ENCODE results near the gene LSM6.

LSM6 gene

DNA sequence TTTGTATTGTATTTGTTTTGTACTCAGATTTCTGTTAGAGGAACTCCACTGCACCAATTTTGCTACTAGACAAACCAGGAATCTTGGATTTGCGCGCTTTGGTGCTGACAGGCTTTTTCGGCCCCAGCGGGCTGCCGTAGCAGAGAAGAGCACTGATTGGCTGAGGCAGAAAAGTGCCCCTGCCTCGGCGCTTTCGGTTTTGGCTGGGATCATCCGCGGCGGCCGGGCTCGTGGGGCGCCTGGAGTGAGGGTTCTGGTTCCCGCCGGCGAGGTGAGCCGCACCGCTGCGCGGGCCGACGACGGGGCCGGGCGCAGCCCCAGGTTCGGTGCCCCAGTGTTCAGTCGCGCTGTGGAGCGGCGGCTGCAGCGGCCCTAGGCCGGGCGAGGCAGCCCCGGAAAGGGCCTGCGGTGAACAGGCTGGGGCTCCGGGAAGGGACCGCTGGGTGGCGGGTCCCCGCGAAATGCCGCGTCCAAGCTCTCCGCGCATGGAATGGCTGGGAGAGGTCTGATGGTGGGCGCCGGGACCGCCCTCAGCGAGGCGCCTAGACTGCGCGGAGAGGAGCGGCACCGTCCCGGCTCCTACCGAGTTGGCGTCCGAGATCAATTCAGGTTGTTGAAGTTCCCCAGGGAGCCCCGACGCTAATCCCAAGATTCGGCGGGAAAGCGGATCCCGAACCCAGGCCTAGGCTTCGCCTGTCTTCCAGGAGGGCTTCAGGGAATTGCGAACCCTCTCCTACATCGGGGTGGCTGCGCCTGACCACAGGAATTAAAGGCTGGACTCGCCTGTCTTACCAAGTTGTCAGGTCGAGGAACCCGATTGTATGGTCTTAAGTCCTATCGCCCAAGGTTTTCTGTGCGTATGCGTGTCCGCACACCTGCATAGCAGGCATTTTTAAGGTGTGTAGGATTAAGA, at the start of gene LSM6:
TSS of gene LSM6 (plus strand) at position 178 of the 913 bp plus-strand sequence. CDS start 7,204 bp downstream, outside the sequence.
- FAIRE-seq: no peak

- FAIRE-seq: no peak
These were observed 43.1 kb upstream of the LSM6 start for GRCh38 chr4:146132445-146132844.

DNA sequence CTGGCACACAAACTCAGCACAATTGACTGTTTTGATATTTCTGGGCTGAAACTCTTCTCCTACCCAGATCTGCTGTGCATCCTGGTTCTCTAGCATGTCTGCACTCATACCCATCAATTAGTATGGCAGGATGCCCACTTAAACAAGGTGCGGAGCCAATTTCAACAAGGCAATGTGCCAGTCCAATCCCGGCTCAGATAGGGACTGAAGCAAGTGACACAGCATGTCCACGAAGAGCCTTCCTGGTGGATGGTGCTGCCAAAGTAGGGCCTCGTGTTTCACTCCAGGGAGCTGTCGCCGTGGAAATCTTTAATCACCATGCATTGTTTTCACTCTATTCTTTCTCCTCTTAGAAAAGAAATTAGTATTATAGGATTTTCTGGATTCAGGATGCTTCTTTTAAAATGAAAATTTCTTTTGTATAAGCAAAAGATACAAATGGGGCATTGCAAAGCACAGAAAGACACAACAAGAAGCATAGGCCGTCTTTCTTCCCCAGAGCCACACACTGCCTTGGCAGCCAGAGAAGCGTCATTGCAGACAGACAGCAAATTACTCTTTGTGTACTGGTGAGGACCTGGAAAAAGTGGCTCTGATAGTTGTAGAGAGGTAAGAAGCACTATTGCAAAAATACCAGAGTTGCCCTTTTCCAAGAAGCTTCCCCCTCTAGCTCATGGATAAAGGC, 40.6 kb upstream of the LSM6 start:
- FAIRE-seq: no peak

DNA sequence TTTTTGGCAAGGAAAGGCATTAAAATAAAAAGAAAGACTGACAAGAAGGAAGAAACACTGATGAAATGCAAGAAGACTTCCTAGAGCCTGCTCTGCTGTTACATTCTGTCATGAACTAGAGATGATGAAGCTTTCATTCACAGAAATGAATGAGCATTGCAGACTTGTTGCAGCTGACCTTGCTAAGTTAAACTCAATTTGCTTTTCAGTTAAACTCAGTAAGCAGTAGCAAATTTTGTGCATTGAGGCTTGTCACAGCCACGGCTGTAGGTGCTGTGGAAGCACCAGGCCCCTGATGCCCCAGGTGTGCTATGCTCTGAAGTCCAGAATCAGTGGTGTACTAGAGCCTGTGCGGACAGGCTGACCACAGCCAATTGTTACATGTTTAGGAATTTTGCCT, 39.6 kb upstream of the LSM6 start:
- FAIRE-seq: no peak

GRCh38 chr4:146142768-146143167, 32.8 kb upstream of the LSM6 start:
- no peak for FAIRE-seq

DNA sequence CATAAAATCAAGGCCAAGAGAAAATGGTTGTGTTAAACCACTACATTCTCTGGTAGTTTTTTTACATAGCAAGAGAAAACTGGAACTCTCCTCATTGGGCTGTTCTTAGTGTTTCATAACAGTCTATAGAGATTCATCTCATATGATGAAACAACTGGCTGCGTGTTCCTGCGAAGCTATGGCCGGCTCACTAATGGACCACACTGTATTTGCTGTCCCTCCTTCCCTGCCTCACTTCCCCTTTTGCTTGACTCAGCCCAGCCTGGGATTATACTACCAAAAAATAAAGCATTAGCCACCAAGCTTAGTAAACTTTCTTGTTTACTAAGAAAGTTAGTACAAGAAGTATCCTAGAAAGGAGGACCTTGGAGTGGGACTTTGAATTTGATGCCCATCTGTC, 31.6 kb upstream of the LSM6 start:
- FAIRE-seq: no peak

DNA sequence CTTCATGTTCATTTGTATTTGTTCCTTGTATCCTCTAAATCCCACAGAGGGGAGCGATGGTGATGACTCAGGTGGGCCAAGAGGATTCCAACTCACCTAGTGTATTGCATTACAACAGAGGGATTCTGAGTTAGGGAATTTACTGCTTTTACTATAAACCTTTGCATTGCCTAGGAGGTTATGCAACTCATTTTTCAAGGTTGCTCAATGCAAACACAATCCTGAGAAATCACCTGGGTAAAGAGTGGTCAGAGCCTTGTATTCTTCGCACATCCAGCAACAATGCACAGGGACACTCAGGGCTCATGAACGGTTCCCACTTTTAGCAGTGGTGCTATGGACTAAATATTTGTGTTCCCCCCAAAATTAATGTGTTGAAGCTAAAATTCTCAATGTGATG, 28.6 kb upstream of the LSM6 start:
- no peak for FAIRE-seq

GRCh38 chr4:146148021-146148420, 27.5 kb upstream of the LSM6 start:
- FAIRE-seq: no peak

GRCh38 chr4:146154057-146154456, 21.5 kb upstream of the LSM6 start:
- FAIRE-seq: no peak

DNA sequence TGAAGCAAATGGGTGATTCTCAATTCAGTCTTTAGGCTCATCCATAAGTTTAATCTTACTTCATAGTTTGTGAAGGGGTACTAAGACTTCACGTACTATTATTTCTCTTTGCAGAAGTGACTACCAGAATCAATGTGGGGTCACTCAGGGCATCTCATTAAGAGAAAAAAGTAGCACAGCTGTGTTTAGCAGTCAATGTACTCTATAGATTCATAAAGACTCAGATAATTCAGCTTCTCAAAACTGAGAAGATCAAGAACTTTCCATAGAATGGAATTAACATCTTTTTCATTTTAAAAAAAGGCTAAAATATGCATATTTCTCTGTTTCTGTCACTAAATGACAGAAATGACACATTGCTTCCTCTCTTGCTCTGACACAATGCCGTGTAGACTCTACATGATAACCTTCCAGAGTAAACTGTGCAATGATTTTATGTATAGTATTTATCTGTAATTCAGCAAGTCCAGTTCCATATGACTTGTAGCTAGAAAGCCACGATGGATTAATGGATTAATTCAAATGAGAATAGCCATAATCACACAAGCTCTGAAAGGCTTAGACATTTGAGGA, 20.3 kb upstream of the LSM6 start:
- no peak for FAIRE-seq

GRCh38 chr4:146158036-146158745, 17.3 kb upstream of the LSM6 start:
- FAIRE-seq: no peak

DNA sequence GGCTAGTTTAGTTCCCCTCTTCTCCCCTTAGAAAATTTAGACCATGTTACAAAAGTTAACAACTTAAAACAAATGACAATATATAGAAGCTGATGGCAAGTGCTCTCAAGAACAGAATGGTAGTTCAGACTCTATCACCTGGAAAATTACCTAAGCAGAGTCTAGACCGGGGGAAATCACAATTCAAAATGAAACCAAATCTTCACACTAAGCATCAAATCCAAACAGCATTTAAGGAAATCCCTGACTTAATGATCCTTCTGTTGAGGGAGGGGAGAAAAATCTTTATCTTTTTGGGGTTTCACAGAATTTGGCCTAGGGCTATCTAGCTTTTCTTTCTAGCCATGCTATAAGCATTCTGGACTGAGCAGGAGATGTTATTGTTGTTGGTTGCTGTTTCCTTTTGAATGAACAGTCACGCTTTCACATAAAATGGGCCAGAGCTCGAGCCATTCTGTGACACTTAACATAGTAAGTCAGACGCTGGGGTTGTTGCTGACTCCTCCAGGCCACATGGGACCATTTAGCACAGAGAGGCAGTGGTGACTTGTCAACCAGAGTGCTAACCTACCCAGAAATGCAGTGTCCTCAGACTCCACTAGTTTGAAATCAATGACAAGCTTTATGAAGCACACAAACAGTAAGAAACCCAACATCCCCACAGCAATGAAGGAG, 16.0 kb upstream of the LSM6 start:
- FAIRE-seq: no peak

DNA sequence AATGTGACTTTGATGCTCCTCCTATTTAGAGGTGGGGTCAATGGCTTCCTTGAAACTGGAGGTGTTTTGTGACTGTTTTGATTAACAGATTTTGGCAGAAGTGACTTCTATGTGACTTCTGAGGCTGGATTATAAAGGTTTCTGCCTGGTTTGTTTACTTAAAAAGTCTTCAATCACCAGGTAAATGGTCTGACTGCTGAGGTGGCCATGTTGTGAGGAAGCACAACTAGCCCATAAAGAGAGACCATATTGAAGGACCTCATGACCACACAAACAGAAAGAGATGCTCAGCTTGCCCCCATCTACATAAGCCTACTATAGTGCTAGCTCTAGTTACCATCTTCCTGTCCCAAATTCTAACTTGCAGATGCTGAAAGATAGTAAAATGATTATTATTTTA, 14.3 kb upstream of the LSM6 start:
- no peak for FAIRE-seq

DNA sequence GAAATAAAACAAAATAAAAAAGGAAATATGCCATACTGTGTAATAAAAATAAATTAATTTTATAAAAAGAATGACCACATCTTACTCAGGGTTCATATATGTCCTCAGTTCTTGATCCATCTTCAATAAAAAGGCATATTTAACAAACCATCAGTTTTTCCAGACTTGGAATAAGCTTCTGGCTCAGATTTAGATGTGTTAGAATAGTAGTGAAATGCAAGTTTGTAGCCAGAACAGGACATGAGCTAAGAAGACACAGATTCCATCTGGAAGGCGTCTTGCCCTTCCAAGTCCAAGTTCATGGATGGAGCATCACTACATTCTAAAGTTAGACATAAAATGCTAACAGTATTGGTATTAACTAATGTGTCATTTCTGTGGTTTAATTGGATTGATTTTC, 10.3 kb upstream of the LSM6 start:
- FAIRE-seq: no peak

GRCh38 chr4:146165840-146166239, 9.7 kb upstream of the LSM6 start:
- FAIRE-seq: no peak

DNA sequence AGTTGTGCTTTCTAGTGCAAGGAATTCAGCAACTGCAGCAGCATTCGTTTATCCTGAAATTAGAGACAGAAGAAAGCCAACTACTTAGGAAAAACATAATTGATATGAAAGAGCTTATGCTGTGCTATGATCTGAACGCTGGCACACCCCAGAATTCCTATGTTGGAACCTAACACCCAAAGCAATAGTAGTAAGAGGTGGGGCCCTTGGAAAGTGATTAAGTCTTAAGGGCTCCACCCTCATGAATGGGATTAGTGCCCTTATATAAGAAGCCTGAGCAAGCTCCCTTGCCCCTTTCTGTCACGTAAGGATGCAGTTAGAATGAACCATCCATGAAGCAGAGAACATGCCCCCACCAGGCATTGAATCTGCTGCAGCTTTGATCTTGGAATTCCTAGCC, 5.4 kb upstream of the LSM6 start:
- FAIRE-seq: no peak

DNA sequence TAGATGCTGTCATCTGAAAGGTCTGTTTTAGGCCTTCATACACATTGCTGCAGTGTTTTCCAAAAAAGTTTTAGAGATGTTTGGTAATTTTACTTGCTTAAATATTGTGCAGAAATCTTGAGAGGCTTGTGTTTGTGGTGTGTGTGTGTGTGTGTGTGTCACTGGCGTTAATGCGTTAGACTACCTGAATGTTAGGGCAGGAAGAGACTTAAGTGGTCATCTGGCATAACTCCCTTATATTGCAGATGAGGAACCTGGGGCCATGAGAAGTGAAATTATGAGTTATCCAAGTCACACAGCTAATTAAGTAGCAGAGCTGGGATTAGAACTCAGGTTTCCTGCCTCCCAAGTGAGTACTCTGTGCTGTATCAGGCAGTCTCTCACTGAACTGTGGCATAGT, 1.4 kb downstream of the LSM6 start:
- no peak for FAIRE-seq

- FAIRE-seq: no peak
These were observed 2.6 kb downstream of the LSM6 start for GRCh38 chr4:146178126-146178525.

- FAIRE-seq: no peak
These were observed 4.4 kb downstream of the LSM6 start for GRCh38 chr4:146179784-146180370.

DNA sequence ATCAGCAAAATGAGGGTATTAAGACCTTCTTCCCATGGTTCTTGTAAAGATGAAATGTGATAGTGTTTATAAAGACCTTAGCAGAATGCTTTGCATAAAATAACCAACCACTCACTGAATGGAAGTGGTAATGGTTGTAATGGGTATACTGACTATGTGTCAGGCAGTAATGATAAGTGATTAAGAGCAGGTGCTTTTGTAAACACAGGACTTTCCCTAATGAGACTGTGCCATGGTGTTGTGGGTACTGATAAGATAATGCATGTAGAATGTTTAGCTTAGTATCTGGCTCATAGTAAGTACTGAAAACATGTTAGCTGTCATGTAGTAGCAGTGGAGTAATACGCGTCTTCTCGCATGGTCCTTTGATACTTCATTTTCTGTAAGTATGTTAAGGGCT, 6.9 kb downstream of the LSM6 start:
- FAIRE-seq: no peak

- no peak for FAIRE-seq
These were observed 7.7 kb downstream of the LSM6 start for GRCh38 chr4:146183209-146183608.

DNA sequence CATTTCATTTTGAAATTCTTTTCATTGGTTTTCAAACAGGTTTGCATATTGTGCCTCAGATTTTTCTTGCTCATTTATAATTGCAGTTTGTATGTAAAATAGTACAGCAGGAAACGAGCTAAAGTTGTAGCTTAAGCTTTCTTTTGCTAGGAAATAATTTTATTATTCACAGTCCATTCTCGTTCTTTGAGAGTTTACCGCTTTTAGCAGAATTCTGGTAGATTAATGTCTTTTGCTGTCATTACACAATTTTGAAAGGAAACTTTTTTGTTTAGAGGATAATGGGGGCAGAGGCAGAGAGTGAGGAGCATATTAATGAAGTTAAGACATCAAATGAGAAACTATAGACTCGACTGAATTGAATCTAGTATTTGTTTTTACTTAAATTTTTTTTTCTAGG, 10.5 kb downstream of the LSM6 start:
- no peak for FAIRE-seq
